RKO (cell line): Measurements from ENCODE around the gene PPIL6.
A peak's percentile ranks its signal among the peaks of the same experiment; 100 is the strongest.

Experiments used
- DNase-seq: peaks from one replicate; pipeline ENCODE4 v3.0.0-alpha.2; 2016; ENCODE audit warnings: low spot score

Gene PPIL6

GRCh38 chr6:109449064-109449794, 8.8 kb upstream of the PPIL6 start:
- no peak for DNase-seq

DNA sequence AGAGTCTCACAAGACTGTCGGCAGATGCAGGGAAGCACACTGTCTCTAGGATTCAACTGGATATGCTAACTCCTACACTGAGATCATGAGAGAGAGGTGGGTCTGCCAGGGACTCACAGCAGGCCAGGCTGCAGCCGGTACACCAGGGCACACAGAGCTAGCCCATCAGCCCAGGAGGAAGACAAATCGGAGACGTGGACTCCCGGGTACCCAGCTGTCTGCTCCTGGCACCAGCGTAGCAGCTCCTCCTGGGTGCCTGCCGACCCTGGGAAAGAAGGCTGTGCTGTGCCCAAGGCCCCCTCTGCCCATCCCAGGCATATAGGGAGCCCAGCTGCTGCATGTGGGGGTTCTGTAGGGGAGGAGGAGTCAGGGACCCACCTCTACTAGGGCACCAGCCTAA, 8.2 kb upstream of the PPIL6 start:
- no peak for DNase-seq

GRCh38 chr6:109447878-109448555, 7.6 kb upstream of the PPIL6 start:
- DNase-seq = no peak

DNA sequence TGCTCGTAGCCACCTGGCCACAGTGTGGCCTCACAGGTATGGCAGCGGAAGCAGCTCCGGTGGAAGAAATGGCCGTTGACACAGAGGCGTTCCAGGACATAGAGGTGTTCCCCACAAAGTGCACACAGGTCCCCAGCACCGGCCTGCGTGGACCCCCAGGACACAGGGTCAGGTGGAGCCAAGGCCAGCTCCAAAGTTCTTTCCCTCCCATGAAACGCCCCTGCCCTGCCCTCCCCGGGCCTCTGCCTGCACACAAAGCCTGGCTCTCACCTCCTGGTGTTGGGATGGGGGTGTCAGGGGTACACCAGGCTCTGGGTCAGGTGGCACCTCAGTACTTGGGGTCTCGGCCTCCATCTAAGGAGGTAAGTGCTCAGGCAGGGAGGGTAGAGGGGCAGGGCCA, 6.7 kb upstream of the PPIL6 start:
- DNase-seq = no peak

DNA sequence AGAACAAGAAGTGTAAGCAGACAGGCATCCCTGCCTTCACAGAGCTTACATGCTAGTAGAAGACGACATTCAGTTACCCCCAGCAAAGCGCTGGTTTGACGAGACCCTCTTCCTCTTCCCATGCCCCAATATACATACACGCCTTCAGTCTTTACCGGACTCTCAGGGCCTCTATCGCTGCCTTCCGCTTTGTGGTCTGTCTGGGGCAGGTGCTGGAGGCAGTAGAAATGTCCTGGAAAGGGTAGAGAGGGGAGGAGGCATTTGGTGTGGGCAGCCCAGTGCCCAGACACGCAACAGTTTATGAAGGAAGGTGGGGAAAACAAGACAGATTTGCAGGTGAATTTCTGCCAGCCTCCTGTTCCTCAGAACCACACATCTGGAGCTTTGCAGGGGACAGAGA, 6.1 kb upstream of the PPIL6 start:
- DNase-seq = no peak

DNA sequence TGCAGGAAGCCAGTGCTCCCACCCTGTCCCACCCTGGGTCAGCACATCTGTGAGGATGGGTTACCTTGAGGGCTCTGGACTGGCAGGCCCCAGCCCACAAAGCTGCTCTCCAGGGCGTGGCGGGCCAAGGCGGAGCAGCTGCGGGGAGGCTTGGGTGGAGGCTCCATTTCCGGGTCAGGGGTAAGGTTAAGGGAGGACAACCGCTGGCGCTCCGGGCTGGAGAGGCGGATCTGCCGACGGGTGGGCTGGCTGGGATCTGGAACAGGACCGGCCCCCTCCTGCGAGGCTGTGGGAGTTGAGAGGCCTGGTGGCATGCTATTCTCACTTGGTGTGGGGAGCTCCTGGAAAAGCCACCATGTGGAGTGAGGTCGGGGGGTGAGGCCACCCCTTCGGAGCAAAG, 5.6 kb upstream of the PPIL6 start:
- DNase-seq = no peak

- no peak for DNase-seq
Observed at GRCh38 chr6:109445382-109445781, 5.0 kb upstream of the PPIL6 start.

DNA sequence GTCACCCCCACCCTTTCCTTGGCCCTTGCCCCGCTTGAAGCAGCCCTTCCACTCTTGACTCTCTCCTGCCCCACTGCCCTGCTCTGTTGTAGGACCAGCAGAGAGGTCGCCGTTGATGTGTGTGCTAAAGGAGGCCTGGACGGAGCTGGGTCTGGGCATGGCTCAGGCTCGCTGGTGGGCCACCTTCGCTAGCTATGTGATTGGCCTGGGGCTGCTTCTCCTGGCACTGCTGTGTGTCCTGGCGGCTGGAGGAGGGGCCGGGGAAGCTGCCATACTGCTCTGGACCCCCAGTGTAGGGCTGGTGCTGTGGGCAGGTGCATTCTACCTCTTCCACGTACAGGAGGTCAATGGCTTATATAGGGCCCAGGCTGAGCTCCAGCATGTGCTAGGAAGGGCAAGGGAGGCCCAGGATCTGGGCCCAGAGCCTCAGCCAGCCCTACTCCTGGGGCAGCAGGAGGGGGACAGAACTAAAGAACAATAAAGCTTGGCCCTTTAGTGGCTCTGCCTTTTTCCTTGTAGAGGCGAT, 3.1 kb upstream of the PPIL6 start:
- no peak for DNase-seq

DNA sequence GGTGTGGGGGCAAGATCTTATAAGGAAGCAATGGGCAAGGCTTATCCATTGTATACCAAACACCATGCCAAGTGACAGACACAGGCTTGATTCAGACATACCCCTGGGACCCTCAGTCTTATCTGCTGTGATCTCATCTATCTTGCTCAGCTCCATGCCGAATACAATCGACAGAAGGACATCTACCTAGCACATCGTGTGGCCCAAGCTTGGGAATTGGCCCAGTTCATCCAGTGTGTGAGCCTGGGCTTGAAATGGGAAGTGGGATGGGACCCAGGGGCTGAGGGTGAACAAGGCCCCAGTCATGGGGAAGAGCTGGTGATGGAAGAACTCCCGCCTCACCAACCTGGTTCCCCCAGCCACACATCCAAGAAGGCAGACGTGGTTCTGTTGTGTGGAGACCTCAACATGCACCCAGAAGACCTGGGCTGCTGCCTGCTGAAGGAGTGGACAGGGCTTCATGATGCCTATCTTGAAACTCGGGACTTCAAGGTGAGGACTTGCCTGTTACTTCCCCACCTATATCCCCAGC, 2.0 kb upstream of the PPIL6 start:
- DNase-seq = no peak

DNA sequence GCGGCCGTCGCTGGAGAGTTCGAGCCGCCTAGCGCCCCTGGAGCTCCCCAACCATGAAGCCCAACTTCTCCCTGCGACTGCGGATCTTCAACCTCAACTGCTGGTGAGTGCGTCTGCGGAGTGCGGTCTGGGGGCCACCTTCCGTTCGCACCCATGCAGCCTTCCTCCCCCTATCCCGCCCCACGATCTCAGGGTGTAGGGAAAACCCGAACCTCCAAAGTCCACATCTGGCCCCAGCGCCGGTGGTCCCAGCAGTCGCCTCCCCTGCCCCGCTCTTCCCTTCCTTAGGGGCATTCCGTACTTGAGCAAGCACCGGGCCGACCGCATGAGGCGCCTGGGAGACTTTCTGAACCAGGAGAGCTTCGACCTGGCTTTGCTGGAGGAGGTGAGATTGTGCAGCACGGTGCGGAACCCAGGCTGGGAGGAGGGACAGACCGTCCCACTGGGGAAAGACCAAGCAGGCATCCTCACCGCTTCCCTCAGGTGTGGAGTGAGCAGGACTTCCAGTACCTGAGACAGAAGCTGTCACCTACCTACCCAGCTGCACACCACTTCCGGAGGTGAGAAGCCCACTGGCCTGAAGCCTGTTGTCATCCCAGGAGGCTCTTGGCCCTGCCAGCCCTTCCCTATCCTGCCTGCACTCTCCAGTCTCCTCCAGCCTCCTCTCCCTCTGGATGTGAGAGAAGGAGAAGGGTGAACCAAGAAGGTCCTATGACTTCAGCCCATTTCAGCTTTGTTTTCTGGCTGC, 815 bp upstream of the PPIL6 start:
- peak; percentile 61 for DNase-seq

GRCh38 chr6:109436041-109436440, 4.4 kb downstream of the PPIL6 start:
- no peak for DNase-seq

DNA sequence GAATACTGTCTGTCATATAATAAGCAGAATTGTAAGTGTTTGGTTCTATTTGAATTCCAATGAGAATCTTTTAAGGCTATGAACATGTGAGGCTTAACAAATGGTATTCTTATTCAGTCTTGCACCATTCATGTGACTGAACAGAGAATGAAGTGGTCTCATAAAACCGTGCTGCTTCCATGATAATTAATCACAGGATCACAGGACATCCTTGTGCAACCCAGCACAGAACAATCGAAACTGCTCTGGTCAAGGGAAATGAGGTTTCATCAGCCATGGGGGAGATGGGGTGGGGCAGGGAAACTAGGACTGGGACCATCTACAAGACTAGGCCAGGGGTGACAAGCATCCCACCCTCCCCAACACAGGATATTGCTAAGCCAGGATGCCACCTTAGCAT, 6.0 kb downstream of the PPIL6 start:
- no peak for DNase-seq

DNA sequence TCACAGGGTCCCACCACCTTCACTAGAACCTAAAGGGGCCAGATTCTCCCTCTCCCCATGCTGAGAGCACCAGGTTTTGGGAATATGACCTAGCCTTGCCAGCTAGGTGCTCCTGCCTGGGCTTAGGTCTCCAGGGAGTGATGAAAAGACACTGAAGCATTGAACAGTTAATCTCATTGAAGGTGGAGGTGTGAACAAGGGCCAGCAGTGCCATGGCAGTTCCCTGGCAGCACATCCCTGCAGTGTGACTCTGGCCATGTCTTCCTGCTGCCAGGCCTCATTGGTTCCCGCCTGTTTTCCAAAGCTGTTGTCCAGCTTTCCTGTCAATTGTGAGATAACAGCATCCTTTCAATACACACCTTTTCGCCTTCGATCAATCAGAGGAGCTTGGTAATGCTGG, 10.9 kb downstream of the PPIL6 start:
- DNase-seq = no peak

DNA sequence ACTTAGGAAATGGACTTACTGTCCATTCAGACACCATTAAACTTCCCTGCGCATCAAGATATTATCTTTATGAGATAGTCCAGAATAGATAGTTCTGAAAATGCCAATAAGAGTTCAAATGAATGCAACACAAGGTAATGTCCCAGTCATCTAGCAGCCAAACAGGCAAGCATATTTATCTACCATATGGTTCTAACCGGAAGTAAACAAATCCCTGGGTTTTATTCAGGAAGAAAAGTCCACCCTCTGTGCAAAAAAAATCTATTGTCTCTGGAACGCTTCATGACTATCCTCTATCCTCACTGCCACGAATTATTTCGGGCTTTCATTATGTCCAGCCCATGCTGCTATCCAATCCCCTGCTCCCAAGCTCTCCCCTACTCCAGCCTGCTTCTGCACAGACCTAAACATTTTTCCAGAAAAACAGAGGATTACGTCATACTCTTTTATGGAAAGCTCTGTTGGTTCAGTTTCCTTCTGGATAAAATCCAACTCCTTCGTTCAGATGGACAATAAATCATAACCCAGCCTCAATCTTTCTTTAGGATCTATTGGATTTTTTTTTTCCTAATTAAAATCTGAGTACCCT, 11.4 kb downstream of the PPIL6 start:
- no peak for DNase-seq

DNA sequence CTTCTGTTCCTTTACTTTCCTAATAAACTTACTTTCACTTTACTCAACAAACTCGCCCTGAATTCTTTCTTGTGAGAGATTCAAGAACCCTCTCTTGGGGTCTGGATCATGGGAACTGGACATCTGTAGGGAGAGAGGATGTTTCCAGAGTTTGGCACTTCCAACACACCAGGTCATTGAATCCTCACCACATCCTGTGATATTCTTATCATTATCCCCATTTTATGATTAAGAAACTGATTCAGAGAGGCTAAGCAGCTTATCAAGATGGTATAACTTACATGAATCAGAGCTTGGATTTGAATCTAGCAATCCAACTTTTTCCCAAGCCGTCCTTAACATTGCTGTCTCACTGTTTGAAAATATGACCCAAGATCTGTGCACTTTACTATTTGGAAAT, 15.5 kb downstream of the PPIL6 start:
- no peak for DNase-seq

DNA sequence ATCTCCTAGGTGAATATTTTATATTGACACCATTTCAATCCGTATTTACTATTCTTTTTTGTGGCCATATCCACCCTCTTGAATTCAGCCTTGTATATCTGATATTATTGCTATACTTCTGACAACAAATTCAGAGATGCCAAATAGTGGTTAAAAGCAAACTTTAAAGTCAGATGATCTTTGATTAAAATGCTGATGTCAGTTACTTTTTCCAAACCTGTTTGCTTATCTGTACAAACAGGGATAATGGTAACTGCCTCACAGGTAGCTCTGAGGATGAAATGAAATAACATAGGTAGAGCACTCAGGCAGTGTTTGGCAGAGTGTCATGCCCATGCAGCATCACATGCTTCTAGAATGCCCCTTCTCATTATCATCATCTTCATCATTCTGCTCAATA, 19.2 kb downstream of the PPIL6 start:
- DNase-seq = no peak

DNA sequence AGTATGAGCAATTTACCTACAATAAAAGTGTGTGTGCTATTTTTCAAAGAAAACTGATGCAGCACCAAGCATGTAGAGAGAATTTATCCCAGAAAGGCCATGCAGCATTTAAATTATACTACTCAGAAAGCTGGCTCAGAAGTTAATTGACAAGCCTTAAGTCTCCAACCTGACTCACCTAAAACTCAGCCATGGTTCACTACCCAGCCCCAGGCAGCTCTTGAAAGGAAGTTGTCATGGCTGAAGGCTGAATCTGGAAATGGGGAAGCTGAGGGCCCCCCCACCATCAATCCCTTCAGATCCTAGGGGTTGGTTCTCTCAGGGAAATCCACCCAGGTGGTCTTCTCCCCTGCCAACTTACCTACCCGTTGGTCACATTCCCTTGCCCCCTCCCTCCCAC, 19.7 kb downstream of the PPIL6 start:
- DNase-seq = no peak

- DNase-seq = no peak
Observed at GRCh38 chr6:109417646-109418045, 22.8 kb downstream of the PPIL6 start.

GRCh38 chr6:109411034-109411433, 29.4 kb downstream of the PPIL6 start:
- DNase-seq = no peak

GRCh38 chr6:109406196-109406595, 34.2 kb downstream of the PPIL6 start:
- no peak for DNase-seq

- DNase-seq = no peak
Observed at GRCh38 chr6:109397020-109397419, 43.4 kb downstream of the PPIL6 start.

- DNase-seq = no peak
Observed at GRCh38 chr6:109396046-109396718, 44.2 kb downstream of the PPIL6 start.
